Measurements from ENCODE around the gene MSLN.

Gene MSLN

GRCh38 chr16:797686-798085 lies 37.2 kb downstream of the MSLN start:
- TF ChIP-seq, protein P1, sequence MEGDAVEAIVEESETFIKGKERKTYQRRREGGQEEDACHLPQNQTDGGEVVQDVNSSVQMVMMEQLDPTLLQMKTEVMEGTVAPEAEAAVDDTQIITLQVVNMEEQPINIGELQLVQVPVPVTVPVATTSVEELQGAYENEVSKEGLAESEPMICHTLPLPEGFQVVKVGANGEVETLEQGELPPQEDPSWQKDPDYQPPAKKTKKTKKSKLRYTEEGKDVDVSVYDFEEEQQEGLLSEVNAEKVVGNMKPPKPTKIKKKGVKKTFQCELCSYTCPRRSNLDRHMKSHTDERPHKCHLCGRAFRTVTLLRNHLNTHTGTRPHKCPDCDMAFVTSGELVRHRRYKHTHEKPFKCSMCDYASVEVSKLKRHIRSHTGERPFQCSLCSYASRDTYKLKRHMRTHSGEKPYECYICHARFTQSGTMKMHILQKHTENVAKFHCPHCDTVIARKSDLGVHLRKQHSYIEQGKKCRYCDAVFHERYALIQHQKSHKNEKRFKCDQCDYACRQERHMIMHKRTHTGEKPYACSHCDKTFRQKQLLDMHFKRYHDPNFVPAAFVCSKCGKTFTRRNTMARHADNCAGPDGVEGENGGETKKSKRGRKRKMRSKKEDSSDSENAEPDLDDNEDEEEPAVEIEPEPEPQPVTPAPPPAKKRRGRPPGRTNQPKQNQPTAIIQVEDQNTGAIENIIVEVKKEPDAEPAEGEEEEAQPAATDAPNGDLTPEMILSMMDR (IDR thresholded peaks at IDR 0.05; ENCODE audit: low read depth, low read length): no peak
- no peak overlapping the region for H3K4me3 ChIP-seq (ENCODE audit: low read depth, low read length)

- TF ChIP-seq, protein P1 (IDR thresholded peaks at IDR 0.05; ENCODE audit: low read depth, low read length): no peak
- H3K4me3 ChIP-seq (ENCODE audit: low read depth, low read length): no peak overlapping the region
These were observed 38.1 kb downstream of the MSLN start for GRCh38 chr16:798666-799065.

- no peak overlapping the region for H3K4me3 ChIP-seq (ENCODE audit: low read depth, low read length)
- TF ChIP-seq, protein P1 (IDR thresholded peaks at IDR 0.05; ENCODE audit: low read depth, low read length): no peak
These were observed 38.8 kb downstream of the MSLN start for GRCh38 chr16:799111-799947.

DNA sequence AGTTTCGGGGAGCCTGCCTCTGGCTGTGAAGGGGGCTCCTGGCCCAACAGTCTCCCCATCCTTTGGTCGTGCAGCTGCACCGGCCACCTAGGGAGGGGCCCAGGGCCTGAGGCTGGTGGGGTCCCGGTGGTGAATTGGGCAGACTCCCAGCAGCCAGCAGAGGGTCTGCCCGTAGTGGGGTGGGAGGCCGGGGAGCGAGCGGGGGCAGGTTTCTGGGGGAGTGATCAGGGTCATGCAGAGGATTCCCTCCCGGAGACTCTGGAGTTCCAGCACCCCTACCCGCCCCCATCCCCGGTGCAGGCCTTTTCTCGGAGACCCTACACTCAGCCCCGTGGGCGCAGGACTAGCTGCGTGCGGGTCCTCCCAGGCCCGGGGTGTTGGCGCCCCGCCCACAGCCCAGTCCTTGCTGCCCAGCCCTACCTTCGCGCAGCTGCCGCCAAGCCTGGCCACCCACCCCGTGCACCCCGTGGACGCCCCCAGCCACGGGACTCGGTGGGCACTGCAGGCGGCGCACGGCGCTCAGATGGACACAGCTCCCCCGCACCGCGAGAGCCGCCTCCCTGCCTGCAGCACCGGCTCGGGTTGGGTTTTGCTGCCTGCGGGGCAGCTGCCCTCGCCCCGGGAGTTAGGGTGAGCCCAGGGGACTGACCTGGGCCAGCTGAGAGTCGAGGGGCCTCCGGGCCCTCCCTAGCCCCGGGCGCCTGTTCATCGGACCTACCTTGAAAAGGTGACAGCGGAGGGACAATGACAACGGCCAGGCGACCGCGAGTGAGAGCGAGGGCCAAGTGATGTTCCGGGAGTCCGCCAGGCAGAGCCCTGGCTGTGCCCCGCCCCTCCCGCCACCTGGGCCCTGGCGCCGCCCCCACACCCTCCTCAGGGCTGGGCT lies 39.7 kb downstream of the MSLN start, which contains the start of gene GNG13:
Gene GNG13 (minus strand): TSS at position 787 of the 886 bp plus-strand sequence. CDS start 1,657 bp downstream, outside the sequence.
- H3K4me3 ChIP-seq (ENCODE audit: low read depth, low read length): no peak within 1 kb of the TSS
- TF ChIP-seq, protein P1 (IDR thresholded peaks at IDR 0.05; ENCODE audit: low read depth, low read length): no peak

DNA sequence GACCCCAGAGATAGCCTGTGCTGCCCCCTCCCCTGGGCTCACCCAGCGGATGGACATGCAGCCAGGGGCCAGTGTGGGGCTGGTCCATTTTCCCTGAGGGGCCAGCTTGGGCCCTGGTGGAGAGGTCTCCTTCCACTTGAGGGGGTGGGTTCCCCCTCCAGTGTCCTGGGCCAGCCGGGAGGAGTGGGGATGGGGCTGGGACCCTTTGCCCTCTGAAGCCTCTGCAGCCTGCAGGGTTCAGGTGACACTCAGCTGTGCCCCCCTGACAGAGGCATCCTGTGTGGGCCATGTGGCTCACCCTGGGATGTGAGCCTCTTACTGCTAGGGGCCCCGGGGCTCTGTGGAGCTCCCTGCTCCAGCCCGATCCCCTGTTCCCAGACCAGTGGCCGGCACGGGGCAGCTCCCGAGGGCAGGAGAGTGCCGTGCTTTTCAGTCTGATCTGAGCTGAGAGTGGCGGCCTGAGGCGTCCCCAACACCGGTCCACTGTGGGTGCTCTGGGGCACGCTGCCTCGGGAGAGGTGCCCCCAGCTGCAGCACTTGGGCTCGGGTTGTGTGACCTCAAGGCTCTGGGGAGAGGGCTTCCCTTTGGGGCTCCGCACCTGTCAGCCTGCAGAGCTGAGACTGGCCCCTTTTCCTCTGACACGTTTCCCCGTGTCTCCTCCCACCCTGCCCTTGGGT lies 40.4 kb downstream of the MSLN start:
- TF ChIP-seq, protein P1 (IDR thresholded peaks at IDR 0.05; ENCODE audit: low read depth, low read length): no peak
- H3K4me3 ChIP-seq (ENCODE audit: low read depth, low read length): no peak overlapping the region

- TF ChIP-seq, protein P1 (IDR thresholded peaks at IDR 0.05; ENCODE audit: low read depth, low read length): no peak
- no peak overlapping the region for H3K4me3 ChIP-seq (ENCODE audit: low read depth, low read length)
These were observed 41.2 kb downstream of the MSLN start for GRCh38 chr16:801584-802363.

All from WI38 (cell line).